Esophagus squamous epithelium (tissue), 5 donors: ENCODE measurements around the gene GCC2. TPM values are rescaled to one million over a fixed set of nuclear protein-coding genes. Genes with fewer than 3 reads are reported as not detected.
"Not testable (repeated sequence)": the region's sequence is repeated elsewhere in the genome, so short reads cannot be mapped to it uniquely, and the experiment has no call there.

ENCODE experiments used
- DNase-seq: peaks from one replicate; lab custom pipeline; 2025; lab: John Stamatoyannopoulos, UW
- H3K27ac ChIP-seq, 4 donors: fragments of 200-600 bp; sonication (generic); one replicate each; pipeline ENCODE4 v1.5.1; 2016 to 2019; ENCODE audit warnings: mild to moderate bottlenecking in 1 of 4
- H3K27me3 ChIP-seq, 4 donors: fragments of 200-600 bp; sonication (generic); 1 replicate in 3 of 4; 2 replicates in 1 of 4; pipeline versions ENCODE4 v1.5.1 to v1.6.0; 2017 to 2021; ENCODE audit warnings: antibody characterized with exemption in 1 of 4
- H3K36me3 ChIP-seq, 3 donors: fragments of 200-600 bp; sonication (generic); one replicate each; pipeline ENCODE4 v1.5.1; 2016 to 2019
- H3K4me1 ChIP-seq, 3 donors: fragments of 200-600 bp; sonication (generic); one replicate each; pipeline ENCODE4 v1.5.1; 2017 to 2019
- H3K4me3 ChIP-seq, 4 donors: fragments of 200-600 bp; sonication (generic); 1 replicate in 3 of 4; 2 replicates in 1 of 4; pipeline ENCODE4 v1.5.1; 2016 to 2019; ENCODE audit warnings: mild to moderate bottlenecking in 2 of 4, moderate library complexity in 1 of 4
- H3K9me3 ChIP-seq, 3 donors: fragments of 200-600 bp; sonication (generic); one replicate each; pipeline ENCODE4 v1.5.1; 2016 to 2019
- CTCF ChIP-seq, 6 experiments: fragments of 450-650 bp in 4 of 6; fragments of 200-600 bp in 2 of 6; sonication (generic) in 2 of 6; IDR thresholded peaks; one replicate each; pipeline ENCODE4 v1.5.1; 2016 to 2019; ENCODE audit warnings: antibody characterized with exemption in 6 of 6, mild to moderate bottlenecking in 4 of 6, moderate library complexity in 4 of 6
- POLR2A ChIP-seq, 4 donors: fragments of 450-650 bp; IDR thresholded peaks; one replicate each; pipeline ENCODE4 v1.6.1; 2017; ENCODE audit warnings: antibody characterized with exemption in 4 of 4, mild to moderate bottlenecking in 4 of 4, moderate library complexity in 3 of 4
- WGBS, 2 donors: methylation state at CpG; one replicate each; pipeline ENCODE4 v1.1.5; 2018; 5-methylcytosine and 5-hydroxymethylcytosine counted together
- intact Hi-C: fragments of 100-400 bp; cut with DNase I; formaldehyde crosslinking; loops from one replicate; pipeline ENCODE4 v1.15.0; 2022
- total RNA-seq, 4 donors: library from RNA; depleted of rRNA; stranded (reverse); fragments of >200 nt; gene quantifications; one replicate each; pipeline ENCODE4 v1.1.0, GENCODE V29; 2016
- donor health status: DM: yes; HTN: yes; CAD: no.

GCC2 gene
- total RNA-seq, 4 donors from 2014 or later, result 11.0 to 31.9 (median 13.7) TPM

- DNase-seq, result no peak
- no peak overlapping the region for H3K4me3 ChIP-seq
- H3K36me3 ChIP-seq, result no peaks in the 10 kb centered on the region
- no peaks in the 10 kb centered on the region for H3K9me3 ChIP-seq
- intact Hi-C loops, result no loop called here
- H3K27me3 ChIP-seq, result no peaks in the 10 kb centered on the region
- TF ChIP-seq POLR2A (IDR thresholded peaks at IDR 0.05), result no peak
- TF ChIP-seq CTCF (IDR thresholded peaks at IDR 0.05), result no peak
- 67 to 69% methylated on average over 1 of the region's 1 CpG for WGBS, 2 donors
- H3K27ac ChIP-seq, result no peak overlapping the region
- no peaks in the 10 kb centered on the region for H3K4me1 ChIP-seq
Observed at GRCh38 chr2:108423067-108423466, 25.9 kb upstream of the GCC2 start.

- DNase-seq, result no peak
- Histone ChIP-seq H3K4me1 (no peaks in the 10 kb centered on the region), H3K9me3 (no peaks in the 10 kb centered on the region), H3K36me3 (no peaks in the 10 kb centered on the region), H3K27ac (no peak overlapping the region), H3K4me3 (no peak overlapping the region), H3K27me3 (no peaks in the 10 kb centered on the region)
- intact Hi-C loops, result no loop called here
- 72 to 90% methylated on average over 7 of the region's 8 CpGs for WGBS, 2 donors
- no peak for TF ChIP-seq CTCF (IDR thresholded peaks at IDR 0.05)
- TF ChIP-seq POLR2A (IDR thresholded peaks at IDR 0.05), result no peak
Observed at GRCh38 chr2:108423502-108424251, 25.3 kb upstream of the GCC2 start.

GRCh38 chr2:108428286-108429009, 20.6 kb upstream of the GCC2 start:
- no peak for DNase-seq
- H3K27ac ChIP-seq, result no peak overlapping the region
- TF ChIP-seq POLR2A (IDR thresholded peaks at IDR 0.05) (no peak), CTCF (IDR thresholded peaks at IDR 0.05) (no peak)
- WGBS, 2 donors, result 44 to 75% methylated on average over 1 to 2 of the region's 2 CpGs
- no peaks in the 10 kb centered on the region for H3K36me3 ChIP-seq
- intact Hi-C loops, result no loop called here
- H3K4me1 ChIP-seq, result no peaks in the 10 kb centered on the region
- no peaks in the 10 kb centered on the region for H3K9me3 ChIP-seq
- no peak overlapping the region for H3K4me3 ChIP-seq
- no peaks in the 10 kb centered on the region for H3K27me3 ChIP-seq

GRCh38 chr2:108435578-108435977, 13.4 kb upstream of the GCC2 start:
- H3K27me3 ChIP-seq, DNase-seq, H3K4me3 ChIP-seq, H3K9me3 ChIP-seq, H3K27ac ChIP-seq, H3K4me1 ChIP-seq, intact Hi-C loops, H3K36me3 ChIP-seq: not testable (repeated sequence)
- 92 to 100% methylated on average over 1 of the region's 1 CpG for WGBS, 2 donors

GRCh38 chr2:108436976-108437375, 12.0 kb upstream of the GCC2 start:
- no peak for DNase-seq
- WGBS, 2 donors, result 46 to 77% methylated on average over 1 of the region's 1 CpG
- no peaks in the 10 kb centered on the region for H3K36me3 ChIP-seq
- intact Hi-C loops, result no loop called here
- no peak overlapping the region for H3K4me3 ChIP-seq
- H3K4me1 ChIP-seq, result no peaks in the 10 kb centered on the region
- H3K9me3 ChIP-seq, result no peaks in the 10 kb centered on the region
- H3K27ac ChIP-seq, result no peak overlapping the region
- no peaks in the 10 kb centered on the region for H3K27me3 ChIP-seq
- TF ChIP-seq CTCF (IDR thresholded peaks at IDR 0.05) (no peak), POLR2A (IDR thresholded peaks at IDR 0.05) (no peak)
